Smooth muscle cell (in vitro differentiated cells): Measurements from ENCODE around the gene PRPH2. TPM values are rescaled to one million over a fixed set of nuclear protein-coding genes. Genes with fewer than 3 reads are reported as not detected.

Source experiments
- DNase-seq: peaks from one replicate; lab custom pipeline; 2025; ENCODE audit not compliant: unreplicated experiment; lab: John Stamatoyannopoulos, UW
- H2AFZ ChIP-seq: fragments of 200-600 bp; sonication (generic); 2 replicates; pipeline ENCODE4 v1.6.0; 2016; ENCODE audit warnings: antibody characterized with exemption, low read depth, mild to moderate bottlenecking
- H3F3A ChIP-seq: fragments of 200-600 bp; sonication (generic); 2 replicates; pipeline ENCODE4 v1.6.0; 2017; ENCODE audit warnings: antibody characterized with exemption, low read depth
- H3K27ac ChIP-seq: fragments of 200-600 bp; sonication (generic); 2 replicates; pipeline ENCODE4 v1.5.1; 2016; ENCODE audit warnings: low read depth, mild to moderate bottlenecking
- H3K27me3 ChIP-seq: fragments of 200-600 bp; sonication (generic); 2 replicates; pipeline ENCODE4 v1.6.1; 2016; ENCODE audit warnings: low read depth, mild to moderate bottlenecking
- H3K36me3 ChIP-seq: fragments of 200-600 bp; sonication (generic); 2 replicates; pipeline ENCODE4 v1.5.1; 2016; ENCODE audit warnings: low read depth
- H3K4me1 ChIP-seq: fragments of 200-600 bp; sonication (generic); 2 replicates; pipeline ENCODE4 v1.5.1; 2016; ENCODE audit warnings: low read depth
- H3K4me2 ChIP-seq: fragments of 200-600 bp; sonication (generic); 2 replicates; pipeline ENCODE4 v1.6.0; 2016; ENCODE audit warnings: mild to moderate bottlenecking
- H3K4me3 ChIP-seq: fragments of 200-600 bp; sonication (generic); 2 replicates; pipeline ENCODE4 v1.5.1; 2016; ENCODE audit warnings: mild to moderate bottlenecking
- H3K79me2 ChIP-seq: fragments of 200-600 bp; sonication (generic); 2 replicates; pipeline ENCODE4 v1.6.0; 2016; ENCODE audit warnings: low read depth, mild to moderate bottlenecking
- H3K9ac ChIP-seq: fragments of 200-600 bp; sonication (generic); 2 replicates; pipeline ENCODE4 v1.6.0; 2016; ENCODE audit warnings: low read depth
- H3K9me3 ChIP-seq: fragments of 200-600 bp; sonication (generic); replicated peaks from 2 replicates; pipeline ENCODE4 v1.5.1; 2016; ENCODE audit warnings: low read depth
- H4K20me1 ChIP-seq: fragments of 200-600 bp; sonication (generic); 2 replicates; pipeline ENCODE4 v1.6.0; 2016; ENCODE audit warnings: low read depth
- WGBS: methylation state at CpG from one replicate; pipeline ENCODE4 v1.1.7; 2016; ENCODE audit warnings: low lambda C conversion rate; 5-methylcytosine and 5-hydroxymethylcytosine counted together
- polyA plus RNA-seq: library from polyadenylated mRNA; unstranded; fragments of >200 nt; fragmentation: Nextera tagmentation; extraction: Ambion mirVana; gene quantifications from 2 replicates; pipeline ENCODE4 v1.2.1, GENCODE V29; 2016
- total RNA-seq: library from RNA; depleted of rRNA; stranded (reverse); fragments of >200 nt; gene quantifications from 2 replicates; pipeline ENCODE4 v1.2.3, GENCODE V29; 2014
- TF ChIP-seq, protein P1 (sequence below): fragments of 200-600 bp; sonication (generic); IDR thresholded peaks from 2 replicates; pipeline ENCODE4 v1.5.1; 2017; ENCODE audit warnings: borderline replicate concordance, mild to moderate bottlenecking, antibody characterized with exemption; ENCODE audit not compliant: insufficient read depth, poor library complexity, severe bottlenecking

The PRPH2 gene
- total and polyA plus RNA-seq, 2 experiments from 2014 or later: not detected

DNA sequence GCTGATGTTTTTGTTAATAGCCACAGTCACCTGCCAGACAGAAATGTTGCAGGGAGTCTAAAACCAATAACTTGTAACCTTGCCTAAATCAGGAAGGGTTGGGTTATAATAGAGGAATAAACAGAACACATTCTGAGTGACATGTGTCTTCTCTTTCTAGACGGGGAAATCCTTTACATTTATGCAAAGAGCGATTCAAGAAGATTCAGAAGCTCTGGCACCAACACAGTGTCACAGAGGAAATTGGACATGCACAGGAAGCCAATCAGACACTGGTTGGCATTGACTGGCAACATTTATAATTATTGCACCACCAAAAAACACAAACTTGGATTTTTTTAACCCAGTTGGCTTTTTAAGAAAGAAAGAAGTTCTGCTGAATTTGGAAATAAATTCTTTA, 31.5 kb downstream of the PRPH2 start:
- H2AFZ ChIP-seq: no peak overlapping the region
- no peak overlapping the region for H3K9ac ChIP-seq
- no peaks in the 10 kb centered on the region for H3K9me3 ChIP-seq
- H3F3A ChIP-seq: no peaks in the 10 kb centered on the region
- no peaks in the 10 kb centered on the region for H3K4me1 ChIP-seq
- H3K36me3 ChIP-seq: peaks cover 16% of the 10 kb centered on the region
- H4K20me1 ChIP-seq: no peaks in the 10 kb centered on the region
- H3K79me2 ChIP-seq: no peaks in the 10 kb centered on the region
- WGBS: 95% methylated on average over 2 of the region's 2 CpGs
- H3K4me3 ChIP-seq: no peak overlapping the region
- DNase-seq: no peak
- H3K27ac ChIP-seq: no peak overlapping the region
- no peaks in the 10 kb centered on the region for H3K27me3 ChIP-seq
- TF ChIP-seq, protein P1, sequence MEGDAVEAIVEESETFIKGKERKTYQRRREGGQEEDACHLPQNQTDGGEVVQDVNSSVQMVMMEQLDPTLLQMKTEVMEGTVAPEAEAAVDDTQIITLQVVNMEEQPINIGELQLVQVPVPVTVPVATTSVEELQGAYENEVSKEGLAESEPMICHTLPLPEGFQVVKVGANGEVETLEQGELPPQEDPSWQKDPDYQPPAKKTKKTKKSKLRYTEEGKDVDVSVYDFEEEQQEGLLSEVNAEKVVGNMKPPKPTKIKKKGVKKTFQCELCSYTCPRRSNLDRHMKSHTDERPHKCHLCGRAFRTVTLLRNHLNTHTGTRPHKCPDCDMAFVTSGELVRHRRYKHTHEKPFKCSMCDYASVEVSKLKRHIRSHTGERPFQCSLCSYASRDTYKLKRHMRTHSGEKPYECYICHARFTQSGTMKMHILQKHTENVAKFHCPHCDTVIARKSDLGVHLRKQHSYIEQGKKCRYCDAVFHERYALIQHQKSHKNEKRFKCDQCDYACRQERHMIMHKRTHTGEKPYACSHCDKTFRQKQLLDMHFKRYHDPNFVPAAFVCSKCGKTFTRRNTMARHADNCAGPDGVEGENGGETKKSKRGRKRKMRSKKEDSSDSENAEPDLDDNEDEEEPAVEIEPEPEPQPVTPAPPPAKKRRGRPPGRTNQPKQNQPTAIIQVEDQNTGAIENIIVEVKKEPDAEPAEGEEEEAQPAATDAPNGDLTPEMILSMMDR: no peak
- H3K4me2 ChIP-seq: no peak overlapping the region

DNA sequence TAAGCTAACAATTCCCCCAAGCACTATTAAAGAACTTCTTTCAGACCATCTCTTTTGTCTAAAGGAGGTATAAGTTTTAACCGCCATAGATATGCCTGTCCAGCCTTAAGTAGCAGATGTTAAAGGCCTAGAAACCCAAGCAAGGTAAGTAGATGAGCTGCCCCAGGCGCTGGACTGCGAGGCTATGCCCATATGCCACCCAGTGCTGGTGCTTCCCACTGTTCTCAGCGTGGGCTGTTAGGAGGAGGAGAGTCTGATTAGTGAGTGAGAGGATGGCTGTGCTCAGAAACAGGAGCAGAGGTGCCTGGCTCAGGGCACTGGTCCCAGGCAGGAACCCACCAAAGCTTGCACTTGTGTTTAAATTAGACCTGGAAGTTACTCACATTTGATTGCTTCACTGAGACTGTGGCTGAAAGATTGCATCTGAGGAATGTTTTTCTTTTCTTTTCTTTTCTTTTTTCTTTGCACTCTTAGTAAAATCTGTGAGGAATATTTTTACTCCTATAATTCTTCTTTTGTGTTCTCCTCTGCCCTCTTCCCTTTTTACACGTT, 32.2 kb downstream of the PRPH2 start:
- Histone ChIP-seq H3K9me3 (no peaks in the 10 kb centered on the region), H3K79me2 (no peaks in the 10 kb centered on the region), H3K4me2 (no peak overlapping the region), H2AFZ (no peak overlapping the region), H3K36me3 (peaks cover 22% of the 10 kb centered on the region), H3F3A (no peaks in the 10 kb centered on the region), H4K20me1 (no peaks in the 10 kb centered on the region), H3K9ac (no peak overlapping the region), H3K27me3 (no peaks in the 10 kb centered on the region), H3K4me3 (no peak overlapping the region), H3K4me1 (no peaks in the 10 kb centered on the region), H3K27ac (no peak overlapping the region)
- 96% methylated on average over 5 of the region's 5 CpGs for whole genome bisulfite sequencing
- TF ChIP-seq, protein P1: no peak
- no peak for DNase-seq

DNA sequence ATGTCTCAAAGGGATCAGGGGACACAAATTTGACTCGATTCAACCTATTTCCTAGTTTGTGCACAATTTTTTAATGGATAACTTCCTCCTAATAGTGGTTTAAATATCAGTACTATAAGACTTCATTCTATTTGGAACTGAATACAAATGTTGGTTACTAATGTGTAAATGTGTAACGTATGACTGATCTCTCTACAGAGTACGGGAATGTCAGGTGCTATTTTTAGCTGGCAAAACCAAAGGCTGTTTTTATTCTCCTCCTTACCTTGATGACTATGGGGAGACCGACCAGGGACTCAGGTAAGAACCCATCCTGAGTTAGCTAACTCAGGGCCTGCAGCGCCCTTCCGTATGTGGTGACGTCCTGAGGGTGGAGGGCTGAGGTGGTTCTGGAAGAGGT, 33.0 kb downstream of the PRPH2 start:
- Histone ChIP-seq H3K27me3 (no peaks in the 10 kb centered on the region), H3K4me1 (no peaks in the 10 kb centered on the region), H3K4me2 (no peak overlapping the region), H3K9me3 (no peaks in the 10 kb centered on the region), H3K79me2 (no peaks in the 10 kb centered on the region), H3K9ac (no peak overlapping the region), H2AFZ (no peak overlapping the region), H3F3A (no peaks in the 10 kb centered on the region), H4K20me1 (no peaks in the 10 kb centered on the region), H3K27ac (no peak overlapping the region), H3K36me3 (peaks cover 29% of the 10 kb centered on the region), H3K4me3 (no peak overlapping the region)
- WGBS: over 99% methylated on average over 7 of the region's 7 CpGs
- DNase-seq: no peak
- TF ChIP-seq, protein P1: no peak

- H3K4me1 ChIP-seq: no peaks in the 10 kb centered on the region
- H3K9ac ChIP-seq: no peak overlapping the region
- H3F3A ChIP-seq: no peaks in the 10 kb centered on the region
- H3K4me2 ChIP-seq: no peak overlapping the region
- no peaks in the 10 kb centered on the region for H3K9me3 ChIP-seq
- H2AFZ ChIP-seq: no peak overlapping the region
- DNase-seq: no peak
- H3K27me3 ChIP-seq: no peaks in the 10 kb centered on the region
- TF ChIP-seq, protein P1: no peak
- H4K20me1 ChIP-seq: no peaks in the 10 kb centered on the region
- no peak overlapping the region for H3K27ac ChIP-seq
- H3K36me3 ChIP-seq: peaks cover 31% of the 10 kb centered on the region
- no peak overlapping the region for H3K4me3 ChIP-seq
- no peaks in the 10 kb centered on the region for H3K79me2 ChIP-seq
- 89% methylated on average over 3 of the region's 3 CpGs for WGBS
Observed at GRCh38 chr6:42688281-42688680, 34.1 kb downstream of the PRPH2 start.
